Measurements from ENCODE around the gene RPGRIP1L. TPM values are rescaled to one million over a fixed set of nuclear protein-coding genes. Genes with fewer than 3 reads are reported as not detected.
"Not testable (repeated sequence)": the region's sequence is repeated elsewhere in the genome, so short reads cannot be mapped to it uniquely, and the experiment has no call there.

RPGRIP1L gene
- polyA plus RNA-seq, 1 donor (not counting 4 experiments of a cell fraction or from before 2014, with no cell fraction given), result 11.6 TPM

GRCh38 chr16:53707671-53708070, 4.0 kb upstream of the RPGRIP1L start:
- H3K9ac ChIP-seq (ENCODE audit: control insufficient read depth, extremely low read depth, insufficient read depth, low read length), result no peak overlapping the region
- H3K27me3 ChIP-seq (ENCODE audit: control insufficient read depth, extremely low read depth, insufficient read depth, low read length), result no peaks in the 10 kb centered on the region
- TF ChIP-seq, protein P1, sequence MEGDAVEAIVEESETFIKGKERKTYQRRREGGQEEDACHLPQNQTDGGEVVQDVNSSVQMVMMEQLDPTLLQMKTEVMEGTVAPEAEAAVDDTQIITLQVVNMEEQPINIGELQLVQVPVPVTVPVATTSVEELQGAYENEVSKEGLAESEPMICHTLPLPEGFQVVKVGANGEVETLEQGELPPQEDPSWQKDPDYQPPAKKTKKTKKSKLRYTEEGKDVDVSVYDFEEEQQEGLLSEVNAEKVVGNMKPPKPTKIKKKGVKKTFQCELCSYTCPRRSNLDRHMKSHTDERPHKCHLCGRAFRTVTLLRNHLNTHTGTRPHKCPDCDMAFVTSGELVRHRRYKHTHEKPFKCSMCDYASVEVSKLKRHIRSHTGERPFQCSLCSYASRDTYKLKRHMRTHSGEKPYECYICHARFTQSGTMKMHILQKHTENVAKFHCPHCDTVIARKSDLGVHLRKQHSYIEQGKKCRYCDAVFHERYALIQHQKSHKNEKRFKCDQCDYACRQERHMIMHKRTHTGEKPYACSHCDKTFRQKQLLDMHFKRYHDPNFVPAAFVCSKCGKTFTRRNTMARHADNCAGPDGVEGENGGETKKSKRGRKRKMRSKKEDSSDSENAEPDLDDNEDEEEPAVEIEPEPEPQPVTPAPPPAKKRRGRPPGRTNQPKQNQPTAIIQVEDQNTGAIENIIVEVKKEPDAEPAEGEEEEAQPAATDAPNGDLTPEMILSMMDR (optimal IDR thresholded peaks at IDR 0.05 in 1 of 3, IDR thresholded peaks at IDR 0.05 in 1 of 3, conservative IDR thresholded peaks at IDR 0.05 in 1 of 3; ENCODE audit: extremely low read depth in 1 of 3, insufficient read depth in 2 of 3, low read length in 3 of 3), result no peak
- TF ChIP-seq EZH2 (IDR thresholded peaks at IDR 0.05; ENCODE audit: low read length), result no peak
- dilution Hi-C loops (cut with MboI; ENCODE audit: extremely low pct_ligation_motif_present, low sequenced_read_pairs), result no loop called here
- no peaks in the 10 kb centered on the region for H4K20me1 ChIP-seq (ENCODE audit: control insufficient read depth, extremely low read depth, insufficient read depth, low read length)
- peaks cover 67% of the 10 kb centered on the region for H3K79me2 ChIP-seq (ENCODE audit: control insufficient read depth, insufficient read depth, low read length)
- no peaks in the 10 kb centered on the region for H3K36me3 ChIP-seq (ENCODE audit: control insufficient read depth in 2 of 2, extremely low read depth in 1 of 2, insufficient read depth in 2 of 2, low read length in 2 of 2)
- no peak overlapping the region for H3K4me2 ChIP-seq (ENCODE audit: control insufficient read depth, extremely low read depth, insufficient read depth, low read depth, low read length)
- DNase-seq (ENCODE audit: low read depth, low spot score), result no peak
- no peak overlapping the region for H3K27ac ChIP-seq (ENCODE audit: control insufficient read depth, insufficient read depth, low read length)
- H3K9me3 ChIP-seq (ENCODE audit: control insufficient read depth, low read depth, low read length), result no peaks in the 10 kb centered on the region
- no peaks in the 10 kb centered on the region for H3K9me1 ChIP-seq (ENCODE audit: control insufficient read depth, extremely low read depth, insufficient read depth, low read length)
- no peak overlapping the region for H3K4me3 ChIP-seq (ENCODE audit: control insufficient read depth in 2 of 3, extremely low read depth in 1 of 3, insufficient read depth in 2 of 3, low read depth in 1 of 3, low read length in 3 of 3)
- H3K4me1 ChIP-seq (ENCODE audit: control insufficient read depth, extremely low read depth, insufficient read depth, low read length), result peaks cover 9% of the 10 kb centered on the region
- no peak overlapping the region for H2AFZ ChIP-seq (ENCODE audit: control insufficient read depth, low read length)
- FAIRE-seq, result no peak

DNA sequence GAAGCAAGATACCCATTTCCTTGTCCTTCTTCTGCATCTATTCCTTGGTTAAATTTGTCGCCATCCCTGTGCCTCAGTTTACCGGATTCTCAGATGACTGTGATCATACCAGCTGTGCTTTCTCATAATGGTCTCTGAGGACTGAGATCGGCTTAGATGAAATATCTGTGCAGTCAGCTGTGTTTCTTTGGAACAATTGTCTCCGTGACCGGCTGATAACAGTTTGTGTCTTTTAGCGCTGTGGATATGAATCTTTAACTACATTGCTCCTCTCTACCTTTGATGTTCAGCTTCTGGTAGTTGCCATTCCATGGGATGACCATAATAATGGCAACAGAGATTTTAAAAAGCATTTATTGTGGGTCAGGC, 770 bp upstream of the RPGRIP1L start:
- FAIRE-seq, result no peak
- dilution Hi-C loops (cut with MboI; ENCODE audit: extremely low pct_ligation_motif_present, low sequenced_read_pairs), result no loop called here

GRCh38 chr16:53698271-53698670, 5.4 kb downstream of the RPGRIP1L start:
- H2AFZ ChIP-seq (ENCODE audit: control insufficient read depth, low read length); dilution Hi-C loops (cut with MboI; ENCODE audit: extremely low pct_ligation_motif_present, low sequenced_read_pairs): not testable (repeated sequence)

More for the DNA sequence above, 770 bp upstream of the RPGRIP1L start:
- Histone ChIP-seq H3K9ac (ENCODE audit: control insufficient read depth, extremely low read depth, insufficient read depth, low read length) (peak overlapping the region; percentile 83), H4K20me1 (ENCODE audit: control insufficient read depth, extremely low read depth, insufficient read depth, low read length) (no peaks in the 10 kb centered on the region), H3K27me3 (ENCODE audit: control insufficient read depth, extremely low read depth, insufficient read depth, low read length) (no peaks in the 10 kb centered on the region), H3K4me3 (ENCODE audit: control insufficient read depth in 2 of 3, extremely low read depth in 1 of 3, insufficient read depth in 2 of 3, low read depth in 1 of 3, low read length in 3 of 3) (peak overlapping the region; percentile 79 to 97 (median 89)), H3K9me3 (ENCODE audit: control insufficient read depth, low read depth, low read length) (no peaks in the 10 kb centered on the region), H3K79me2 (ENCODE audit: control insufficient read depth, insufficient read depth, low read length) (peaks cover 53% of the 10 kb centered on the region), H3K9me1 (ENCODE audit: control insufficient read depth, extremely low read depth, insufficient read depth, low read length) (no peaks in the 10 kb centered on the region), H2AFZ (ENCODE audit: control insufficient read depth, low read length) (peak overlapping the region; percentile 96), H3K4me1 (ENCODE audit: control insufficient read depth, extremely low read depth, insufficient read depth, low read length) (peaks cover 9% of the 10 kb centered on the region), H3K4me2 (ENCODE audit: control insufficient read depth, extremely low read depth, insufficient read depth, low read depth, low read length) (peak overlapping the region; percentile 99), H3K36me3 (ENCODE audit: control insufficient read depth in 2 of 2, extremely low read depth in 1 of 2, insufficient read depth in 2 of 2, low read length in 2 of 2) (no peaks in the 10 kb centered on the region), H3K27ac (ENCODE audit: control insufficient read depth, insufficient read depth, low read length) (peak overlapping the region; percentile 67)
- no peak for TF ChIP-seq EZH2 (IDR thresholded peaks at IDR 0.05; ENCODE audit: low read length)
- TF ChIP-seq, protein P1 (optimal IDR thresholded peaks at IDR 0.05 in 1 of 3, IDR thresholded peaks at IDR 0.05 in 1 of 3, conservative IDR thresholded peaks at IDR 0.05 in 1 of 3; ENCODE audit: extremely low read depth in 1 of 3, insufficient read depth in 2 of 3, low read length in 3 of 3), result no peak
- no peak for DNase-seq (ENCODE audit: low read depth, low spot score)

More at GRCh38 chr16:53698271-53698670, 5.4 kb downstream of the RPGRIP1L start:
- not testable (repeated sequence) for H3K9me1 ChIP-seq (ENCODE audit: control insufficient read depth, extremely low read depth, insufficient read depth, low read length); H3K9ac ChIP-seq (ENCODE audit: control insufficient read depth, extremely low read depth, insufficient read depth, low read length); H3K4me2 ChIP-seq (ENCODE audit: control insufficient read depth, extremely low read depth, insufficient read depth, low read depth, low read length); H3K27me3 ChIP-seq (ENCODE audit: control insufficient read depth, extremely low read depth, insufficient read depth, low read length); DNase-seq (ENCODE audit: low read depth, low spot score); H3K4me3 ChIP-seq (ENCODE audit: control insufficient read depth in 2 of 3, extremely low read depth in 1 of 3, insufficient read depth in 2 of 3, low read depth in 1 of 3, low read length in 3 of 3); H4K20me1 ChIP-seq (ENCODE audit: control insufficient read depth, extremely low read depth, insufficient read depth, low read length); H3K36me3 ChIP-seq (ENCODE audit: control insufficient read depth in 2 of 2, extremely low read depth in 1 of 2, insufficient read depth in 2 of 2, low read length in 2 of 2); H3K9me3 ChIP-seq (ENCODE audit: control insufficient read depth, low read depth, low read length); H3K4me1 ChIP-seq (ENCODE audit: control insufficient read depth, extremely low read depth, insufficient read depth, low read length); H3K79me2 ChIP-seq (ENCODE audit: control insufficient read depth, insufficient read depth, low read length); H3K27ac ChIP-seq (ENCODE audit: control insufficient read depth, insufficient read depth, low read length); FAIRE-seq

All from keratinocyte (primary cell).